Upper lobe of left lung (tissue), 4 donors: ENCODE results near the gene MTIF3.

Experiments
- CTCF ChIP-seq, 6 experiments: fragments of 450-650 bp in 4 of 6; fragments of 200-600 bp in 2 of 6; sonication (generic) in 2 of 6; IDR thresholded peaks; one replicate each; pipeline ENCODE4 v1.5.1; 2016 to 2019; ENCODE audit warnings: antibody characterized with exemption in 6 of 6
- EP300 ChIP-seq, 4 donors: sonication (generic); formaldehyde crosslinking; IDR thresholded peaks; one replicate each; pipeline ENCODE4 v1.5.1; 2017; ENCODE audit warnings: antibody characterized with exemption in 4 of 4, control low read depth in 2 of 4
- POLR2A ChIP-seq, 4 donors: fragments of 450-650 bp; IDR thresholded peaks; one replicate each; pipeline ENCODE4 v1.5.1; 2016 to 2017; ENCODE audit warnings: antibody characterized with exemption in 4 of 4, mild to moderate bottlenecking in 2 of 4
- POLR2AphosphoS5 ChIP-seq, 2 donors: sonication (generic); formaldehyde crosslinking; IDR thresholded peaks; one replicate each; pipeline ENCODE4 v1.5.1; 2017; ENCODE audit warnings: antibody characterized with exemption in 2 of 2

GRCh38 chr13:27421101-27421871, 29.1 kb downstream of the MTIF3 start:
- TF ChIP-seq CTCF (IDR thresholded peaks at IDR 0.05), result no peak
- TF ChIP-seq POLR2AphosphoS5 (IDR thresholded peaks at IDR 0.05), result no peak
- no peak for TF ChIP-seq EP300 (IDR thresholded peaks at IDR 0.05)
- no peak for TF ChIP-seq POLR2A (IDR thresholded peaks at IDR 0.05)
